ENCODE results near the gene SYK.

DNA sequence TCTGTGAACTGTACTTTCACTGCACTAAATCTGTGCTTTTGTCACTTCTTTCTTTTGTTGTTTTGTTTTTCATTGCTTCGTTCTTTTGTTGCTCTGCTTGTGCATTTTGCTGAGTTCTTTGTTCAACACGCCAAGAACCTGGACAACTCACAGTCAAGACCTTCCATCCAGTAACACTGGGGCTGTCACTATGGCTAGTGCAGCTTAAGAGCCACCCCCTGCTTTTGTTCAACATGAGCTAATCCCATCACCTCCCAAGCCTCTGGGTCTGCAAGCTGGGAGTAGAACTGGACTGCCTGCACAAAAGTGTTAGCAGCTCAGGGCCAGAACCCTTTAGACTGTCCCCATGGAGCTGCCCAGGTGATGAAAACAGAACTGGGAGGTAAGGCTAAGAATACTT, 143.7 kb downstream of the SYK start:
- TF ChIP-seq, protein P1, sequence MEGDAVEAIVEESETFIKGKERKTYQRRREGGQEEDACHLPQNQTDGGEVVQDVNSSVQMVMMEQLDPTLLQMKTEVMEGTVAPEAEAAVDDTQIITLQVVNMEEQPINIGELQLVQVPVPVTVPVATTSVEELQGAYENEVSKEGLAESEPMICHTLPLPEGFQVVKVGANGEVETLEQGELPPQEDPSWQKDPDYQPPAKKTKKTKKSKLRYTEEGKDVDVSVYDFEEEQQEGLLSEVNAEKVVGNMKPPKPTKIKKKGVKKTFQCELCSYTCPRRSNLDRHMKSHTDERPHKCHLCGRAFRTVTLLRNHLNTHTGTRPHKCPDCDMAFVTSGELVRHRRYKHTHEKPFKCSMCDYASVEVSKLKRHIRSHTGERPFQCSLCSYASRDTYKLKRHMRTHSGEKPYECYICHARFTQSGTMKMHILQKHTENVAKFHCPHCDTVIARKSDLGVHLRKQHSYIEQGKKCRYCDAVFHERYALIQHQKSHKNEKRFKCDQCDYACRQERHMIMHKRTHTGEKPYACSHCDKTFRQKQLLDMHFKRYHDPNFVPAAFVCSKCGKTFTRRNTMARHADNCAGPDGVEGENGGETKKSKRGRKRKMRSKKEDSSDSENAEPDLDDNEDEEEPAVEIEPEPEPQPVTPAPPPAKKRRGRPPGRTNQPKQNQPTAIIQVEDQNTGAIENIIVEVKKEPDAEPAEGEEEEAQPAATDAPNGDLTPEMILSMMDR (IDR thresholded peaks at IDR 0.05 in 2 of 3, conservative IDR thresholded peaks at IDR 0.05 in 1 of 3; ENCODE audit: borderline replicate concordance in 1 of 3, insufficient read depth in 1 of 3, low read depth in 2 of 3, low read length in 2 of 3), result no peak
- TF ChIP-seq POLR2A (IDR thresholded peaks at IDR 0.05; ENCODE audit: borderline replicate concordance, extremely low read depth, insufficient read depth, insufficient read length) (no peak), EZH2phosphoT487 (IDR thresholded peaks at IDR 0.05; ENCODE audit: borderline replicate concordance) (no peak), RAD21 (IDR thresholded peaks at IDR 0.05; ENCODE audit: low read depth) (no peak), CEBPB (IDR thresholded peaks at IDR 0.05; ENCODE audit: low read depth) (no peak)

Data from HCT116 (cell line).